ENCODE measurements around the gene VPS13C.

Gene VPS13C

DNA sequence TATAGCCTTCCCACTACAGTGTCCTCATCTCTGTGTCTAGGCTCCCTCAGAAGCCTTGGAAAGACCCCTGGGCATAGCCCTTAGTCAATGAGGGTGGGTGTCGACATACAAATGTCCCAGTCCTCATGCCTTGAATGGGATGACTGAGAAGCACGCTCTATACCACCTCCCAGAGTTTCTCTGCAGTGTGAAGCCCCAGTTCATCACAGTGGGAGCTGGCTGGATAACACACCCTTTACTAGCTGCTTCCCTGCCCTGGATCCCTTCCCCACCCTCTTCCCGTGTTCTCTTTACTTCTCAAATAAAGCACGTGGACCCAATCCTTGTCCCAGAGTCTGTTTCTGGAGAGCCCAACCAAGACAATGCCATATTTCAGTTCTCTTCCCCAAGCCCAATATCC, 239.3 kb downstream of the VPS13C start:
- DNase-seq (ENCODE audit: low read depth, low spot score), result no peak

- DNase-seq (ENCODE audit: low read depth, low spot score), result no peak
These were observed 240.0 kb downstream of the VPS13C start for GRCh38 chr15:61820212-61820611.

DNA sequence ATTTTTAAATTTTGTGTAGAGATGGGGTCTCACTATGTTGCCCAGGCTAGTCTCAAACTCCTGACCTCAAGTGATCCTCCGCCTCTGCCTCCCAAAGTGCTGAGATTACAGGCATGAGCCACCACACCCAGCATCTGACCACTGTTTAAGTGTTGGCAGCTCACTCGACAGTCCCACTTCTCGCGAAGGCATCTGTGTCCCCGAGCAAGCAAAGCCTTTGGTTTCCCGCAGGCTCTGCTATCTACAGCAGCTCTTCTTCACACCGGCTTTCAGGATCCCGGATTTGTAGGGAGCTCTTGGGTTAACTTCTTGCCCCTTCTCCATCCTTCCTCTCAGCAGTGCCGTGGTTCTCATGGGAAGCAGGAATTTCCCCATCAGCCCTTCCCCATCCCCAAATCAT, 240.9 kb downstream of the VPS13C start:
- DNase-seq (ENCODE audit: low read depth, low spot score), result no peak

GRCh38 chr15:61818801-61819200, 241.4 kb downstream of the VPS13C start:
- no peak for DNase-seq (ENCODE audit: low read depth, low spot score)

DNA sequence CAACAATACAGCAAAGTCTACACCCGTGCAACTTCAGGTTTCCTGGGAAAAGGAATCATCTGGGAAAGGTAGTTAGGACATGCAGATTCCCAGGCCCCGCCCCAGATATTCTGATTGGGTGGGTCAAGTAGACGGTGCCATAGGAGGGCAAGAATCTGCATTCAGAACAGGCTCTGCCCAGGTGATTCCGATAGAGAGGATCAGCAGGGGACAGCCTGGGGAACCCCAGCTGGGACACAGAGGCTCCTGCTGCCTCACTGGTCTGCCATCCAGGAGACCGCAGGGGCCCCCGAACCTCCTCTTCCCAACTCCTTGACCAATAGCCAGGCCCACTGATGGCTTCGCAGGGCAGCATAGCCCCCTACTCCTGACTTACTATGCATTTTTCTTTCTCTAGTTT, 243.4 kb downstream of the VPS13C start:
- DNase-seq (ENCODE audit: low read depth, low spot score), result no peak

GRCh38 chr15:61815356-61816083, 244.7 kb downstream of the VPS13C start:
- DNase-seq (ENCODE audit: low read depth, low spot score), result no peak

DNA sequence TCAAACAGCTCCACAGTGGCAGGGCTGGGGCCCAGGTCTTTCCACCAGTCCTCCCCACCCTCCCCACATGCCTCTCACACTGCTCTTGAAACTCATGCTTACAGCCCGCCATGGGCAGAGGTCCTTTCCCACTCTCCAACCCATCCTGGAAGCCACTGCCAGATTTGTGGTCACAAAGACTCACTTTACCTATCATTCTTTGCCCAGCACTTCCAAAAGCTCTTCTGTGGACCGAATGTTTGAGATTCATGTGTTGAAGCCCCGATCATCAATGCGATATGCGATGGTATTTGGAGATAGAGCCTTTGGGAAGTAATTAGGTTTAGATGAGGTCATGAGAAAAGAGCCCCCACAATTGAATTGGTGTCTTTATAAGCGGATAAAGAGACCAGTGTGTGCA, 247.8 kb downstream of the VPS13C start:
- no peak for DNase-seq (ENCODE audit: low read depth, low spot score)

GRCh38 chr15:61811952-61812351, 248.3 kb downstream of the VPS13C start:
- no peak for DNase-seq (ENCODE audit: low read depth, low spot score)

DNA sequence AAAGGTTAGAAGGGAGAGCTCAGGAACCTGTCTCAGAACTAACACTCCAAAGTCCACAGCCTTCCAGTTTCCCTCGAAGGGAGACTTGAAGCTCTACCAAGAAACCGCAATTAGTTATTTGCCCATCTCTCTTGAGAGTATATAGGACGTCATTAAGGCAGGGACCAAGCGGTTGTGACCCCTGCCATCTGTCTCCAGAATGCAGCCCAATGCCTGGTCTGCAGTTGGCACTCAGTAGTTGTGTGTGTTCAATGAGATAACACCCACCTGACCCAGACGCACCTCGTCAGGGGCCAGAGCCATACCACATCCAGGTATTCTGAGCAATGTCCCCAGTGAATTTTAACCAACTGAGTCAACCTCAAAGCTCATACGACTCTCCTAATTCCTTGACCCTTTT, 251.0 kb downstream of the VPS13C start:
- DNase-seq (ENCODE audit: low read depth, low spot score), result no peak

DNA sequence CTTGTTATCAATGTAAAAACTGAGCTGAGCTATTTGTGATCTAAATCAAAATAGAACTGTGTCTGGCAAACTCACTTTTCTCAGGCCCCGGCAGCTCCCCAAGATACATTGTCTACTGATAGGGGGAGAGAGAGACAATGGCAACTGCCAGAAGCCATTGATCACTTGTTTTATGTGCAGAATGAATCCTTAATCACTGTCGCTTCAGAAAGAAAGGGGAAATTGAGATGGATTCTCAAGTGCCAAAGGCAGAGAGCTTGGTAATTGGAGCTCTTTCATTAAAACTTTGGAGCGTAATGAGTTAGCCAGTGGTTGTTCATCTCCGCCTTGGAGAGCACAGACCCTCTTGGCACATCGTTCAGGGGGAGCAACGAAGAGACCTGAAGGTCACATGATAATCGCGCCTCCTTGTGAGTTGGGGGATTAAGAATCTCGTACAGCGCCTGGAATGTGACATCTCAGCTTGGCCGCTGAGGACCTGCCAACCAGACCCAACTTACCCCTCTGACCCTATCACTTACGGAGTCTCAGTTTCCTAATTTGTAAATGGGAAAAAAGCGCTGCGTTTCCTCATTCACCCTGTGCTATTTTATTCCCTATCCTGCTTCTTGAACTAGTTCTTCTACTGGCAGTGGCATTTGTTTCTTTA, 252.8 kb downstream of the VPS13C start:
- no peak for DNase-seq (ENCODE audit: low read depth, low spot score)
